Stomach (tissue), 9 donors: Measurements from ENCODE around the gene NOC4L. TPM values are rescaled to one million over a fixed set of nuclear protein-coding genes. Genes with fewer than 3 reads are reported as not detected.

Source experiments
- DNase-seq, 2 donors: peaks; one replicate each; pipeline versions ENCODE4 v3.0.0 to v3.0.0-alpha.2; 2013 to 2019
- H3K27ac ChIP-seq, 5 donors: fragments of 200-600 bp in 4 of 5; sonication (generic) in 4 of 5; one replicate each; pipeline ENCODE4 v1.5.1; 2013 to 2019; ENCODE audit warnings: mild to moderate bottlenecking in 1 of 5, moderate library complexity in 1 of 5
- H3K27me3 ChIP-seq, 3 donors: fragments of 200-600 bp; sonication (generic); one replicate each; pipeline ENCODE4 v1.5.1; 2017 to 2019; ENCODE audit warnings: mixed run types in 1 of 3
- H3K36me3 ChIP-seq, 4 donors: fragments of 200-600 bp; sonication (generic); 1 replicate in 3 of 4; 2 replicates in 1 of 4; pipeline ENCODE4 v1.5.1; 2016 to 2019
- H3K4me1 ChIP-seq, 4 donors: fragments of 200-600 bp; sonication (generic); one replicate each; pipeline ENCODE4 v1.5.1; 2016 to 2019
- H3K4me3 ChIP-seq, 4 donors: fragments of 200-600 bp; sonication (generic) in 3 of 4; one replicate each; pipeline ENCODE4 v1.5.1; 2016 to 2019; ENCODE audit warnings: mild to moderate bottlenecking in 1 of 4
- H3K9me3 ChIP-seq, 4 donors: fragments of 200-600 bp; sonication (generic); one replicate each; pipeline ENCODE4 v1.5.1; 2016 to 2019
- EP300 ChIP-seq: sonication (generic); formaldehyde crosslinking; IDR thresholded peaks from one replicate; pipeline ENCODE4 v1.6.1; 2017; ENCODE audit warnings: antibody characterized with exemption
- POLR2A ChIP-seq, 4 donors: fragments of 450-650 bp; IDR thresholded peaks; one replicate each; pipeline ENCODE4 v1.6.1; 2016; ENCODE audit warnings: antibody characterized with exemption in 4 of 4, control low read depth in 2 of 4, mild to moderate bottlenecking in 1 of 4, moderate library complexity in 1 of 4
- POLR2AphosphoS5 ChIP-seq, 3 donors: sonication (generic); formaldehyde crosslinking; IDR thresholded peaks; one replicate each; pipeline ENCODE4 v1.6.1; 2016; ENCODE audit warnings: antibody characterized with exemption in 3 of 3
- WGBS, 5 donors: extraction: QIAGEN DNeasy Blood & Tissue Kit in 3 of 5; methylation state at CpG; one replicate each; pipeline versions ENCODE4 v1.1.5 to v1.1.7; 2013 to 2018; 5-methylcytosine and 5-hydroxymethylcytosine counted together
- intact Hi-C: fragments of 100-400 bp; cut with DNase I; formaldehyde crosslinking; loops from one replicate; pipeline ENCODE4 v1.15.1; 2023; ENCODE audit warnings: low total_unique reads
- polyA plus RNA-seq, 3 donors: library from polyadenylated mRNA; stranded (reverse); fragments of 200-250 nt; gene quantifications; one replicate each; pipeline ENCODE4 v1.2.3, GENCODE V29; 2013
- total RNA-seq, 5 donors: library from RNA; depleted of rRNA; stranded (reverse); fragments of >200 nt; gene quantifications; one replicate each; pipeline versions ENCODE4 v1.1.0 to v1.2.3, GENCODE V29; 2014 to 2016
- TF ChIP-seq, protein P1 (sequence below), 7 experiments: fragments of 450-650 bp in 4 of 7; fragments of 200-600 bp in 3 of 7; sonication (generic) in 3 of 7; IDR thresholded peaks; one replicate each; pipeline ENCODE4 v1.5.1; 2016 to 2019; ENCODE audit warnings: antibody characterized with exemption in 7 of 7, control low read depth in 2 of 7, mild to moderate bottlenecking in 1 of 7
- donor health status: healthy with polysubstance abuse.
- donor health status: Bipolar disorder and iron deficiency.
- donor health status: healthy.

The NOC4L gene
- total and polyA plus RNA-seq, 8 donors: 2.2 to 63.6 (median 28.6) TPM

DNA sequence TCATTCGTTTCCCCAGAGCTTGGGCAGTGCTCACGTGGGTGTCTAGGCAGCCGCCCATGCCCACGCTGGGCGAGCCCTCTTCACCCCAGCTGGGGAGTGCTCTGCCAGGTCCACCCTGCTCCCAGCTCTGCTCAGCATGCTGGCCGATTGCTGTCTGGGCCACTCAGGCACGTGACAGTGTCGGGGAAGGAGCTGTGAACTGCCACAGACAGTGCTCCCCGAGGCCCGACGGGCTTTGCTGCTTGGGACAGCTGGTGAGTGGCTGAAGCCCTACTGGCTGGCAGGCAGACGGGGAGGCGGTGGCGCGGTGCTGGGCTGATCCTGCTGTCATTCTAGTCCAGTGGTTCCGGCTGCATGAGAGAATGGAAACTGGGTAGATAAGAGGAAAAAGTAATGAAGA, 15.8 kb downstream of the NOC4L start:
- peaks cover 0 to 32% (median 6%) of the 10 kb centered on the region in 3 donors for H3K27me3 ChIP-seq
- 61 to 87% (median 77%) methylated on average over 7 to 16 of the region's 16 CpGs for WGBS, 5 donors
- no peak overlapping the region for H3K27ac ChIP-seq
- intact Hi-C loops: no loop called here
- H3K36me3 ChIP-seq: peaks cover 0 to 27% (median 18%) of the 10 kb centered on the region in 4 donors
- no peak for DNase-seq
- TF ChIP-seq, protein P1, sequence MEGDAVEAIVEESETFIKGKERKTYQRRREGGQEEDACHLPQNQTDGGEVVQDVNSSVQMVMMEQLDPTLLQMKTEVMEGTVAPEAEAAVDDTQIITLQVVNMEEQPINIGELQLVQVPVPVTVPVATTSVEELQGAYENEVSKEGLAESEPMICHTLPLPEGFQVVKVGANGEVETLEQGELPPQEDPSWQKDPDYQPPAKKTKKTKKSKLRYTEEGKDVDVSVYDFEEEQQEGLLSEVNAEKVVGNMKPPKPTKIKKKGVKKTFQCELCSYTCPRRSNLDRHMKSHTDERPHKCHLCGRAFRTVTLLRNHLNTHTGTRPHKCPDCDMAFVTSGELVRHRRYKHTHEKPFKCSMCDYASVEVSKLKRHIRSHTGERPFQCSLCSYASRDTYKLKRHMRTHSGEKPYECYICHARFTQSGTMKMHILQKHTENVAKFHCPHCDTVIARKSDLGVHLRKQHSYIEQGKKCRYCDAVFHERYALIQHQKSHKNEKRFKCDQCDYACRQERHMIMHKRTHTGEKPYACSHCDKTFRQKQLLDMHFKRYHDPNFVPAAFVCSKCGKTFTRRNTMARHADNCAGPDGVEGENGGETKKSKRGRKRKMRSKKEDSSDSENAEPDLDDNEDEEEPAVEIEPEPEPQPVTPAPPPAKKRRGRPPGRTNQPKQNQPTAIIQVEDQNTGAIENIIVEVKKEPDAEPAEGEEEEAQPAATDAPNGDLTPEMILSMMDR (IDR thresholded peaks at IDR 0.05): no peak
- TF ChIP-seq EP300 (no peak), POLR2AphosphoS5 (IDR thresholded peaks at IDR 0.05) (no peak), POLR2A (IDR thresholded peaks at IDR 0.05) (no peak)
- no peaks in the 10 kb centered on the region for H3K9me3 ChIP-seq
- peaks cover 0 to 19% (median 16%) of the 10 kb centered on the region in 4 donors for H3K4me1 ChIP-seq
- H3K4me3 ChIP-seq: no peak overlapping the region

DNA sequence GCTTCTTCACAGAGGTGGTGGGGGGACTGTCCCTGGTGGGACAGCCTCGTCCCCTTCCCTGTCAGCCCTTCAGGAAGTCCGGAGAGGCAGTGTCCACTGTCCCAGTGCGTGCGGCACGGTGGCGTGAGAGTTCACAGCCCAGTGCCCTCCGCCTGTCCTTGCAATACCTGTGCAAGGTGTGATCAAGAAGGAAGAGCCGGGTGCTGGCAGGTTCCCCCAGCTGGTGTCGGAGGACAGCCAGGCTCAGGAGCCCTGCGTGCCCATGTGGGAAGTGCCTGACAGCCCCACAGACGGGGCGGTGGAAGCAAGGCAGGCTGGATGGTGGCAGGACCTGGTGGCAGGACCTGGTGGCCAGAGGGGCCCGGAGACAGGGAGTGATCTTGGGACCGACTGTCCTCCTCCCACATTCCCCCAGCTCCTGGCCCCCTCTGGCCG, 16.4 kb downstream of the NOC4L start:
- intact Hi-C loops: no loop called here
- no peak for DNase-seq
- H3K27ac ChIP-seq: no peak overlapping the region
- no peak for TF ChIP-seq POLR2A (IDR thresholded peaks at IDR 0.05)
- TF ChIP-seq, protein P1 (IDR thresholded peaks at IDR 0.05): no peak
- TF ChIP-seq EP300: no peak
- no peak for TF ChIP-seq POLR2AphosphoS5 (IDR thresholded peaks at IDR 0.05)
- H3K4me3 ChIP-seq: no peak overlapping the region
- H3K27me3 ChIP-seq: peaks cover 0 to 32% (median 6%) of the 10 kb centered on the region in 3 donors
- peaks cover 0 to 27% (median 18%) of the 10 kb centered on the region in 4 donors for H3K36me3 ChIP-seq
- peaks cover 0 to 19% (median 16%) of the 10 kb centered on the region in 4 donors for H3K4me1 ChIP-seq
- 83 to 90% (median 86%) methylated on average over 10 to 15 of the region's 15 CpGs for WGBS, 5 donors
- H3K9me3 ChIP-seq: no peaks in the 10 kb centered on the region

DNA sequence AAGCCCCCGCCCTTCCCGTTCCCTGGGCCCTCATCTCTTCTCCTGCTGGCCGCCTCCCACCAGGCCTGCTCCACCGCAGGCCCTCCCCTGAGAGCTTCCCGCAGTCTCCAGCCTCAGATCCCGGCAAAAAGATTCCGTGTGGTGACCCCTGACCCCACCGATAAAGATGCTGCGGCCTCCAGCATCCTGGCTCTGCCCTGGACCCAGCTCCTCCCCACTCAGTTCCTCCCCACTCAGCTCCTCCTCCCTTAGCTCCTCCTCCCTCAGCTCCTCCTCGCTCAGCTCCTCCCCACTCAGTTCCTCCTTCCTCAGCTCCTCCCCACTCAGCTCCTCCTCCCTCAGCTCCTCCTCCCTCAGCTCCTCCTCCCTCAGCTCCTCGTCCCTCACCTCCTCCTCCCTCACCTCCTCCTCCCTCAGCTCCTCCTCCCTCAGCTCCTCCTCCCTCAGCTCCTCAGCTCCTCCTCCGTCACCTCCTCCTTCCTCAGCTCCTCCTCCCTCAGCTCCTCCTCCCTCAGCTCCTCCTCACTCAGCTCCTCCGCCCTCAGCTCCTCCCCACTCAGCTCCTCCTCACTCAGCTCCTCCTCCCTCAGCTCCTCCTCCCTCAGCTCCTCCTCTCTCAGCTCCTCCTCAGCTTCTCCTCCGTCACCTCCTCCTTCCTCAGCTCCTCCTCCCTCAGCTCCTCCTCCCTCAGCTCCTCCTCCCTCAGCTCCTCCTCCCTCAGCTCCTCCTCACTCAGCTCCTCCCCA, 17.0 kb downstream of the NOC4L start:
- H3K4me3 ChIP-seq: no peak overlapping the region
- H3K4me1 ChIP-seq: peaks cover 0 to 19% (median 16%) of the 10 kb centered on the region in 4 donors
- no peak overlapping the region for H3K27ac ChIP-seq
- 51 to 62% (median 58%) methylated on average over 11 to 14 of the region's 14 CpGs for WGBS, 5 donors
- H3K9me3 ChIP-seq: no peaks in the 10 kb centered on the region
- intact Hi-C loops: no loop called here
- no peak for DNase-seq
- H3K27me3 ChIP-seq: peaks cover 0 to 32% (median 6%) of the 10 kb centered on the region in 3 donors
- TF ChIP-seq EP300 (no peak), POLR2A (IDR thresholded peaks at IDR 0.05) (no peak), POLR2AphosphoS5 (IDR thresholded peaks at IDR 0.05) (no peak)
- TF ChIP-seq, protein P1 (IDR thresholded peaks at IDR 0.05): no peak
- peaks cover 0 to 22% (median 18%) of the 10 kb centered on the region in 4 donors for H3K36me3 ChIP-seq

DNA sequence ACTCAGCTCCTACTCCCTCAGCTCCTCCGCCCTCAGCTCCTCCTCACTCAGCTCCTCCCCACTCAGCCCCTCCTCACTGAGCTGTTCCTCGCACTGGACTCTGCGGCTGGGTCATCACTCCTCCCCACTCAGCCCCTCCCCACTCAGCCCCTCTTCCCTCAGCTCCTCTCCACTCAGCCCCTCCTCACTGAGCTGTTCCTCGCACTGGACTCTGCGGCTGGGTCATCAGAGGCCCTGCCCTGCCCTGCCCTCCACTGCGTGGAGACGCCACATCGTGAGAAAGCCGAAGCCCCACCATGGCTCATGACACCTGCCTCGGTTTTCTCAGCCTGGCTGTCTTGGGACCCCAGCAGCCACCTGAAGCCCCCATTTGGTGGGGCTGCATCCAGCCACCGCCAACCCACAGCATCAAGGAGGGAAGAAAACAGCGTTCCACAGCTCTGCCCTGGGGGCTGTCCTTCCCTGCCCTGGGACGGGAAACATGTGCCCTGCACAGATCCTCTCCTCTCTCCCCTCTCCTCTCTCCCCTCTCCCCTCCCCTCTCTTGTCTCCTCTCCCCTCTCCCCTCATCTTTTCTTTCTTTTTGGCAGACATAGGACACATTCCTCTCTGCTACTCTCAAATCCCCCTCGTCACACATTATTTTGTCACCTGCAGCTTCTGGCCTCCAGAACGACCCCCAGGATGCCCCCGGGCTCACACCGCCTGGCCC, 17.7 kb downstream of the NOC4L start:
- Histone ChIP-seq H3K27me3 (peaks cover 0 to 32% (median 6%) of the 10 kb centered on the region in 3 donors), H3K27ac (peak overlapping the region in 1 of 5 donors; percentile 31), H3K4me1 (peaks cover 0 to 19% (median 16%) of the 10 kb centered on the region in 4 donors), H3K9me3 (no peaks in the 10 kb centered on the region), H3K36me3 (peaks cover 0 to 17% (median 13%) of the 10 kb centered on the region in 4 donors), H3K4me3 (peak overlapping the region in 1 of 4 donors; percentile 11)
- WGBS, 5 donors: 53 to 58% (median 56%) methylated on average over 17 of the region's 17 CpGs
- intact Hi-C loops: no loop called here
- DNase-seq: no peak
- TF ChIP-seq POLR2A (IDR thresholded peaks at IDR 0.05) (no peak), POLR2AphosphoS5 (IDR thresholded peaks at IDR 0.05) (no peak), EP300 (no peak)
- TF ChIP-seq, protein P1 (IDR thresholded peaks at IDR 0.05): no peak
